CD14-positive monocyte (primary cell): ENCODE data around the gene ANKRD1. TPM values are rescaled to one million over a fixed set of nuclear protein-coding genes. Genes with fewer than 3 reads are reported as not detected.

Experiments used
- DNase-seq, 3 donors: peaks; one replicate each; pipeline ENCODE4 v3.0.0-alpha.2; 2011 to 2022
- H2AFZ ChIP-seq: 2 replicates; pipeline ENCODE4 v1.6.0; 2012; ENCODE audit warnings: mild to moderate bottlenecking, low read depth, low read length, inconsistent platforms; ENCODE audit not compliant: insufficient read depth, poor library complexity, severe bottlenecking
- H3K27ac ChIP-seq, 2 donors: 1 replicate in 1 of 2; 2 replicates in 1 of 2; pipeline ENCODE4 v1.5.1; 2012 to 2013; ENCODE audit warnings: low read length in 2 of 2, control low read depth in 1 of 2, inconsistent platforms in 1 of 2, low read depth in 1 of 2, mild to moderate bottlenecking in 1 of 2
- H3K27me3 ChIP-seq, 2 donors: one replicate each; pipeline versions ENCODE4 v1.6.0 to v1.6.1; 2011 to 2013; ENCODE audit warnings: low read length in 2 of 2; ENCODE audit not compliant: control insufficient read depth in 2 of 2, insufficient read depth in 2 of 2
- H3K36me3 ChIP-seq, 2 donors: replicated peaks in 1 of 2; 1 replicate in 1 of 2; 2 replicates in 1 of 2; pipeline versions ENCODE4 v1.5.1 to v1.6.1; 2012 to 2013; ENCODE audit warnings: low read length in 2 of 2, control low read depth in 1 of 2, inconsistent platforms in 1 of 2, mild to moderate bottlenecking in 1 of 2; ENCODE audit not compliant: insufficient read depth in 2 of 2, control insufficient read depth in 1 of 2
- H3K4me1 ChIP-seq, 2 donors: 1 replicate in 1 of 2; 2 replicates in 1 of 2; pipeline versions ENCODE4 v1.5.1 to v1.6.1; 2012 to 2013; ENCODE audit warnings: low read length in 2 of 2, control low read depth in 1 of 2, inconsistent platforms in 1 of 2, mild to moderate bottlenecking in 1 of 2, moderate library complexity in 1 of 2; ENCODE audit not compliant: insufficient read depth in 2 of 2, control insufficient read depth in 1 of 2
- H3K4me2 ChIP-seq: replicated peaks from 2 replicates; pipeline ENCODE3; 2012; ENCODE audit warnings: low read length, moderate library complexity, mild to moderate bottlenecking; ENCODE audit not compliant: poor library complexity, severe bottlenecking; ENCODE audit errors: extremely low read depth
- H3K4me3 ChIP-seq, 3 experiments: fragments of 200-600 bp in 1 of 3; sonication (generic) in 1 of 3; replicated peaks in 1 of 3; 1 replicate in 2 of 3; 2 replicates in 1 of 3; pipeline ENCODE4 v1.5.1; 2011 to 2013; ENCODE audit warnings: low read length in 3 of 3, mild to moderate bottlenecking in 3 of 3, control low read depth in 2 of 3, low read depth in 2 of 3, inconsistent platforms in 1 of 3, moderate library complexity in 1 of 3
- H3K79me2 ChIP-seq: 2 replicates; pipeline ENCODE4 v1.6.0; 2012; ENCODE audit warnings: mild to moderate bottlenecking, control low read depth, inconsistent platforms, low read length, moderate library complexity; ENCODE audit not compliant: insufficient read depth
- H3K9ac ChIP-seq: 2 replicates; pipeline ENCODE4 v1.6.0; 2017; ENCODE audit warnings: low read length, mild to moderate bottlenecking; ENCODE audit not compliant: insufficient read depth, poor library complexity, severe bottlenecking
- H3K9me3 ChIP-seq, 2 donors: replicated peaks in 1 of 2; 1 replicate in 1 of 2; 2 replicates in 1 of 2; pipeline versions ENCODE4 v1.5.1 to v1.6.1; 2012 to 2013; ENCODE audit warnings: low read length in 2 of 2, control low read depth in 1 of 2; ENCODE audit not compliant: control insufficient read depth in 1 of 2, insufficient read depth in 1 of 2
- H4K20me1 ChIP-seq: 2 replicates; pipeline ENCODE4 v1.6.0; 2012; ENCODE audit warnings: mild to moderate bottlenecking, low read length, control low read depth, moderate library complexity; ENCODE audit not compliant: insufficient read depth
- H3K27ac Mint-ChIP-seq, 7 donors: one replicate each; pipeline ENCODE4 v1.8.0; 2020; ENCODE audit warnings: mild to moderate bottlenecking in 7 of 7, mixed read lengths in 7 of 7, moderate library complexity in 6 of 7, inconsistent platforms in 2 of 7
- H3K27me3 Mint-ChIP-seq, 3 donors: one replicate each; pipeline ENCODE4 v1.8.0; 2021 to 2022; ENCODE audit warnings: low read depth in 3 of 3, mild to moderate bottlenecking in 3 of 3, mixed read lengths in 3 of 3, moderate library complexity in 3 of 3, inconsistent platforms in 1 of 3
- H3K36me3 Mint-ChIP-seq, 2 donors: one replicate each; pipeline ENCODE4 v1.8.0; 2020; ENCODE audit warnings: mixed read lengths in 2 of 2, inconsistent platforms in 1 of 2, mild to moderate bottlenecking in 1 of 2
- H3K4me1 Mint-ChIP-seq: one replicate; pipeline ENCODE4 v1.8.0; 2020; ENCODE audit warnings: mild to moderate bottlenecking, mixed read lengths
- H3K4me3 Mint-ChIP-seq, 2 donors: one replicate each; pipeline ENCODE4 v1.8.0; 2020; ENCODE audit warnings: mild to moderate bottlenecking in 2 of 2, mixed read lengths in 2 of 2, moderate library complexity in 1 of 2
- H3K9me3 Mint-ChIP-seq, 7 donors: one replicate each; pipeline ENCODE4 v1.8.0; 2020 to 2022; ENCODE audit warnings: mixed read lengths in 7 of 7, mild to moderate bottlenecking in 6 of 7, moderate library complexity in 6 of 7, inconsistent platforms in 2 of 7
- WGBS: methylation state at CpG from one replicate; pipeline ENCODE4 v1.1.5; 2013; ENCODE audit warnings: missing lambda C conversion rate; ENCODE audit not compliant: insufficient coverage; 5-methylcytosine and 5-hydroxymethylcytosine counted together
- intact Hi-C, 2 donors: fragments of 100-400 bp; cut with micrococcal nuclease; formaldehyde crosslinking; loops; one replicate each; pipeline versions ENCODE4 v1.15.0 to v1.15.1; 2023
- polyA plus RNA-seq, 3 donors: library from polyadenylated mRNA; depleted of rRNA in 1 of 3; unstranded in 2 of 3; stranded (reverse) in 1 of 3; fragments of 300-500 nt in 2 of 3; fragments of >200 nt in 1 of 3; fragmentation: Illumina TruSeq in 2 of 3; gene quantifications; 1 replicate in 2 of 3; 2 replicates in 1 of 3; pipeline ENCODE4 v1.2.3, GENCODE V29; 2012 to 2021
- TF ChIP-seq, protein P1 (sequence below): fragments of 200-600 bp; IDR thresholded peaks from one replicate; pipeline ENCODE4 v1.8.0; 2022; ENCODE audit warnings: antibody characterized with exemption, mild to moderate bottlenecking

Gene ANKRD1
- polyA plus RNA-seq, 3 donors, result not detected

DNA sequence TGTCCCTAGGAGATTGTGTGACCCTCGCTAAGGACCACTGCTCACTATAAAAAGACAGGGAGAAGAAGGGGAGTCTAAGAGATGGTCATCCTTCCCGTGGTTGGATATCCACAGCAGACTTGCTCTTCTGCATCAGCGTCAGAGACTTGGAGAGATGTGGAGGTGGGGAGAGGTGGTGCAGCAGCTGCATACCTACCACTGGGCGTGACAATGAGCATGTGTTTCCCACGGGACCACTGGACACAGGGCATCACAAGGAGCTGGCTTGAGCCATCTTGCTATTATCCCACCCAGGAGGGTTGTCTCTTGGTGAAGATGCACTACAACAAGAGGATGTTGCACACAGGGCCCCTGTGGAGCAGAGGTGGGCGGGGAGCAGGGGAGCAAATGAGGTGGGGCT lies 18.8 kb upstream of the ANKRD1 start:
- H3K79me2 ChIP-seq, result no peaks in the 10 kb centered on the region
- no peaks in the 10 kb centered on the region for H3K36me3 ChIP-seq
- no peak overlapping the region for H3K4me3 Mint-ChIP-seq
- DNase-seq, result no peak
- no peaks in the 10 kb centered on the region for H3K27me3 ChIP-seq
- 100% methylated on average over 1 of the region's 6 CpGs for WGBS
- H4K20me1 ChIP-seq, result no peaks in the 10 kb centered on the region
- intact Hi-C loops, result no loop called here
- H3K27ac ChIP-seq, result no peak overlapping the region
- no peaks in the 10 kb centered on the region for H3K9me3 ChIP-seq
- H3K4me2 ChIP-seq, result no peak overlapping the region
- H3K36me3 Mint-ChIP-seq, result no peaks in the 10 kb centered on the region
- H3K27ac Mint-ChIP-seq, result no peak overlapping the region
- peaks cover 0 to 2% (median 0%) of the 10 kb centered on the region in 3 donors for H3K27me3 Mint-ChIP-seq
- no peaks in the 10 kb centered on the region for H3K4me1 Mint-ChIP-seq
- no peak overlapping the region for H3K4me3 ChIP-seq
- no peaks in the 10 kb centered on the region for H3K4me1 ChIP-seq
- TF ChIP-seq, protein P1, sequence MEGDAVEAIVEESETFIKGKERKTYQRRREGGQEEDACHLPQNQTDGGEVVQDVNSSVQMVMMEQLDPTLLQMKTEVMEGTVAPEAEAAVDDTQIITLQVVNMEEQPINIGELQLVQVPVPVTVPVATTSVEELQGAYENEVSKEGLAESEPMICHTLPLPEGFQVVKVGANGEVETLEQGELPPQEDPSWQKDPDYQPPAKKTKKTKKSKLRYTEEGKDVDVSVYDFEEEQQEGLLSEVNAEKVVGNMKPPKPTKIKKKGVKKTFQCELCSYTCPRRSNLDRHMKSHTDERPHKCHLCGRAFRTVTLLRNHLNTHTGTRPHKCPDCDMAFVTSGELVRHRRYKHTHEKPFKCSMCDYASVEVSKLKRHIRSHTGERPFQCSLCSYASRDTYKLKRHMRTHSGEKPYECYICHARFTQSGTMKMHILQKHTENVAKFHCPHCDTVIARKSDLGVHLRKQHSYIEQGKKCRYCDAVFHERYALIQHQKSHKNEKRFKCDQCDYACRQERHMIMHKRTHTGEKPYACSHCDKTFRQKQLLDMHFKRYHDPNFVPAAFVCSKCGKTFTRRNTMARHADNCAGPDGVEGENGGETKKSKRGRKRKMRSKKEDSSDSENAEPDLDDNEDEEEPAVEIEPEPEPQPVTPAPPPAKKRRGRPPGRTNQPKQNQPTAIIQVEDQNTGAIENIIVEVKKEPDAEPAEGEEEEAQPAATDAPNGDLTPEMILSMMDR, result no peak
- no peak overlapping the region for H2AFZ ChIP-seq
- H3K9ac ChIP-seq, result no peak overlapping the region
- H3K9me3 Mint-ChIP-seq, result peaks cover 0 to 2% (median 0%) of the 10 kb centered on the region in 7 donors

DNA sequence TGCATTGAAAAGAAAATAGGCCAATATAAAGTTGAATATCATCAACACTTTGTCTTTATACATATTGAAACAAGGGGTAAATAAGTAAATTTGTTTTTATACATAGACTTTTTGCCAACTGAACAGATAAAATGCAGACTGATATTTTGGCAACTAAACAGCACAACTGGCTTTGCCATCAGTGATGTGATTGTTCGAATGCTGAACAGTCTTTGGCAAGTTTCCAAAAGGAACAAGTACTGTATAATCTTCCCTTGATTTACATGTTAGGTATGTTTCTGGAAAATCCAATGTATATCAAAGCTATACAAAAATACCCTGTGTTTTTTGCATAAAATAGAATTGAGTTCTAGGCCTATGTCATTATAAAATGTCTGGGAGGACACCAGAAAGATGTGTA lies 18.2 kb upstream of the ANKRD1 start:
- H3K27me3 Mint-ChIP-seq, result peaks cover 0 to 2% (median 0%) of the 10 kb centered on the region in 3 donors
- no peak overlapping the region for H3K9ac ChIP-seq
- no peak overlapping the region for H2AFZ ChIP-seq
- no peaks in the 10 kb centered on the region for H3K4me1 Mint-ChIP-seq
- no peak overlapping the region for H3K27ac ChIP-seq
- intact Hi-C loops, result no loop called here
- no peaks in the 10 kb centered on the region for H4K20me1 ChIP-seq
- H3K9me3 ChIP-seq, result no peaks in the 10 kb centered on the region
- TF ChIP-seq, protein P1, result no peak
- DNase-seq, result no peak
- no peak overlapping the region for H3K4me3 ChIP-seq
- no peaks in the 10 kb centered on the region for H3K4me1 ChIP-seq
- H3K36me3 Mint-ChIP-seq, result no peaks in the 10 kb centered on the region
- H3K36me3 ChIP-seq, result no peaks in the 10 kb centered on the region
- peaks cover 0 to 2% (median 0%) of the 10 kb centered on the region in 7 donors for H3K9me3 Mint-ChIP-seq
- H3K27ac Mint-ChIP-seq, result no peak overlapping the region
- H3K27me3 ChIP-seq, result no peaks in the 10 kb centered on the region
- no peaks in the 10 kb centered on the region for H3K79me2 ChIP-seq
- H3K4me2 ChIP-seq, result no peak overlapping the region
- H3K4me3 Mint-ChIP-seq, result no peak overlapping the region
- WGBS, result no CpG with 5 or more reads among the region's 1 CpG
